Measurements from ENCODE around the gene FLT4. TPM values are rescaled to one million over a fixed set of nuclear protein-coding genes. Genes with fewer than 3 reads are reported as not detected.

Gene FLT4
- total and polyA plus RNA-seq, 9 of the 15 experiments (the other 6 are each of a cell fraction or from before 2014, with no cell fraction given), result 0.01 to 0.42 (median 0.14) TPM; not detected in 2

DNA sequence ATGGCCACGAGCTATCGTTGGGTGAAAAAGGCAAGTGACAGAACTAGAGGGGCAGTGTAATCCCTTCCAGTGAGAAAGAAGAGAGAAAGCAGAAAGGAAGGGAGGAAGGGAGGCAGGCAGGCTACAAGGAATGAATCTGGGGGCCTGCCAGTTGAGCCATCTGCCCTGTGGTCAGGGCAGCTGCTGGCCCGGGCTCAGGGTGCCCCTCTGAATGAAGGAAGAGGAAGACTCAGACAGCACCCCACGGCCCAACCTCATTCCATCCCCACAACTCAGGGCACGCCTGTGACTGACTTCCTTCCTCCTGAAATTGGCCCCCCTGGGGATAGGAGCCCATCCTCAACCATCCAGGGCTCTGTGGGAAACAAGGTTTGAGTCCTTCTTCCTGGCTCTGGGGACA is 20.3 kb upstream of the FLT4 start (continued):
- TF ChIP-seq, protein P1, sequence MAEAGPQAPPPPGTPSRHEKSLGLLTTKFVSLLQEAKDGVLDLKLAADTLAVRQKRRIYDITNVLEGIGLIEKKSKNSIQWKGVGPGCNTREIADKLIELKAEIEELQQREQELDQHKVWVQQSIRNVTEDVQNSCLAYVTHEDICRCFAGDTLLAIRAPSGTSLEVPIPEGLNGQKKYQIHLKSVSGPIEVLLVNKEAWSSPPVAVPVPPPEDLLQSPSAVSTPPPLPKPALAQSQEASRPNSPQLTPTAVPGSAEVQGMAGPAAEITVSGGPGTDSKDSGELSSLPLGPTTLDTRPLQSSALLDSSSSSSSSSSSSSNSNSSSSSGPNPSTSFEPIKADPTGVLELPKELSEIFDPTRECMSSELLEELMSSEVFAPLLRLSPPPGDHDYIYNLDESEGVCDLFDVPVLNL (CRISPR knock-in tag; IDR thresholded peaks at IDR 0.05; ENCODE audit: low read depth), result no peak
- no peak for TF ChIP-seq CREB3 (tag; conservative IDR thresholded peaks at IDR 0.05; ENCODE audit: low read depth)
- TF ChIP-seq NCOA4 (IDR thresholded peaks at IDR 0.05; ENCODE audit: partially characterized antibody), result no peak
- no peak for TF ChIP-seq ZC3H4 (CRISPR knock-in tag; IDR thresholded peaks at IDR 0.05; ENCODE audit: borderline replicate concordance)
- TF ChIP-seq NFATC3 (IDR thresholded peaks at IDR 0.05), result no peak
- TF ChIP-seq HCFC1 (IDR thresholded peaks at IDR 0.05; ENCODE audit: low read depth, low read length), result no peak

GRCh38 chr5:180668835-180669596 is 19.6 kb upstream of the FLT4 start:
- no peaks in the 10 kb centered on the region for H3K9me1 ChIP-seq (ENCODE audit: control insufficient read depth, insufficient read depth, low read length)
- no TSS peak for BruUV-seq (replicated peaks)
- in situ Hi-C loops (cut with MboI) (no loop called here), intact Hi-C loops (cut with micrococcal nuclease) (no loop called here)
- WGBS (ENCODE audit: insufficient coverage, low coverage, missing lambda C conversion rate), result 27% methylated on average over 16 of the region's 17 CpGs
- FAIRE-seq, result no peak
- peak; percentile 50 for ATAC-seq
- H3K4me3 ChIP-seq, result no peak overlapping the region
- CTCF ChIA-PET (ENCODE audit: low intra/inter-chr PET ratio), result no interaction called here
- peak overlapping the region; percentile 6; the same call in 1 of the 2 replicates for H3K4me2 ChIP-seq (ENCODE audit: insufficient read depth, low read length)
- peak overlapping the region; percentile 59 for H2AFZ ChIP-seq (ENCODE audit: low read depth, low read length)
- H3K9ac ChIP-seq (ENCODE audit: insufficient read depth in 1 of 2, low read depth in 2 of 2, low read length in 2 of 2), result no peak overlapping the region; a peak in 1 of 4 replicates
- peaks cover 3 to 28% of the 10 kb centered on the region in 2 experiments for H3K27me3 ChIP-seq (ENCODE audit: control insufficient read depth in 2 of 2, insufficient read depth in 2 of 2, low read length in 2 of 2)
- H3K27ac ChIP-seq (ENCODE audit: extremely low read depth, low read depth, low read length), result no peak overlapping the region
- POLR2A ChIA-PET, result interaction anchor here (0.5 to 1.1 kb wide), 3 partner anchors 12 to 470 kb away, joined by 3 to 4 read pairs (median 3); no protein-coding TSS in a partner anchor
- H4K20me1 ChIP-seq (replicated peaks; ENCODE audit: control insufficient read depth, insufficient read depth, low read length), result no peaks in the 10 kb centered on the region
- peaks cover 16 to 20% of the 10 kb centered on the region in 2 experiments for H3K4me1 ChIP-seq (replicated peaks in 1 of 2; ENCODE audit: control insufficient read depth in 2 of 2, insufficient read depth in 2 of 2, low read length in 2 of 2)
- H3K36me3 ChIP-seq (ENCODE audit: control insufficient read depth, insufficient read depth, low read length), result no peaks in the 10 kb centered on the region
- 0 out of 2 replicates have a peak, but pooled peaks cover 1% of the 10 kb centered on the region for H3K9me3 ChIP-seq (replicated peaks; ENCODE audit: control insufficient read depth, insufficient read depth, low read depth, low read length)
- H3K79me2 ChIP-seq (ENCODE audit: control insufficient read depth, insufficient read depth, low read length), result no peaks in the 10 kb centered on the region
- no peak for DNase-seq (ENCODE audit: extremely low read depth in 1 of 4, low spot score in 3 of 4)
- TF ChIP-seq ZNF644 (tag; IDR thresholded peaks at IDR 0.05; ENCODE audit: low read depth) (no peak), CHCHD3 (CRISPR knock-in tag; IDR thresholded peaks at IDR 0.05) (no peak), SNRNP70 (optimal IDR thresholded peaks at IDR 0.05; ENCODE audit: low read depth, low read length) (no peak), TRIM28 (IDR thresholded peaks at IDR 0.05) (no peak), KAT2B (IDR thresholded peaks at IDR 0.05; ENCODE audit: low read depth, low read length) (no peak), PBX2 (CRISPR knock-in tag; IDR thresholded peaks at IDR 0.05; ENCODE audit: low read depth) (no peak), PBX2 (tag; conservative IDR thresholded peaks at IDR 0.05; ENCODE audit: low read depth) (peak; percentile 59; the same call in 1 of the 2 replicates), ZNF668 (CRISPR knock-in tag; IDR thresholded peaks at IDR 0.05) (no peak), TCF7 (IDR thresholded peaks at IDR 0.05; ENCODE audit: borderline replicate concordance) (no peak)
